Fibroblast of pulmonary artery (primary cell): ENCODE measurements around the gene FEM1C.

Experiments
- DNase-seq: peaks from one replicate; pipeline ENCODE4 v3.0.0-alpha.2; 2010; ENCODE audit warnings: low read depth
- H3K4me3 ChIP-seq: replicated peaks from 2 replicates; pipeline ENCODE4 v1.5.1; 2011; ENCODE audit warnings: low read depth, mild to moderate bottlenecking, control low read depth, low read length, moderate library complexity
- CTCF ChIP-seq: IDR thresholded peaks from 2 replicates; pipeline ENCODE4 v1.5.1; 2011; ENCODE audit warnings: mild to moderate bottlenecking, control low read depth, low read length, inconsistent platforms; ENCODE audit errors: missing control alignments

FEM1C gene

GRCh38 chr5:115559524-115559923 lies 14.9 kb upstream of the FEM1C start:
- no peak overlapping the region for H3K4me3 ChIP-seq
- DNase-seq: peak; percentile 41
- TF ChIP-seq CTCF: no peak

GRCh38 chr5:115558388-115558956 lies 13.9 kb upstream of the FEM1C start:
- TF ChIP-seq CTCF: no peak
- no peak overlapping the region for H3K4me3 ChIP-seq
- DNase-seq: peak; percentile 77

GRCh38 chr5:115557667-115558387 lies 13.3 kb upstream of the FEM1C start:
- no peak for TF ChIP-seq CTCF
- DNase-seq: peak; percentile 54
- no peak overlapping the region for H3K4me3 ChIP-seq

GRCh38 chr5:115556276-115556675 lies 11.7 kb upstream of the FEM1C start:
- no peak overlapping the region for H3K4me3 ChIP-seq
- no peak for TF ChIP-seq CTCF

GRCh38 chr5:115555084-115555633 lies 10.6 kb upstream of the FEM1C start:
- DNase-seq: no peak
- H3K4me3 ChIP-seq: no peak overlapping the region
- TF ChIP-seq CTCF: no peak

More at GRCh38 chr5:115556276-115556675, 11.7 kb upstream of the FEM1C start:
- DNase-seq: no peak

GRCh38 chr5:115553082-115553481 lies 8.5 kb upstream of the FEM1C start:
- TF ChIP-seq CTCF: no peak
- no peak overlapping the region for H3K4me3 ChIP-seq
- no peak for DNase-seq
